Renal cortical epithelial cell (primary cell): ENCODE measurements around the gene CACNA2D4. TPM values are rescaled to one million over a fixed set of nuclear protein-coding genes. Genes with fewer than 3 reads are reported as not detected.

Source experiments
- DNase-seq: peaks from one replicate; pipeline ENCODE4 v3.0.0-alpha.2; 2011; ENCODE audit warnings: low read depth
- total RNA-seq: library from RNA; depleted of rRNA; stranded (reverse); fragments of >200 nt; gene quantifications from 2 replicates; pipeline ENCODE4 v1.2.3, GENCODE V29; 2014

The CACNA2D4 gene
- total RNA-seq, 1 donor from 2014 or later: 0.20 TPM

- no peak for DNase-seq
Measured at GRCh38 chr12:1778911-1779310, 139.5 kb downstream of the CACNA2D4 start.

GRCh38 chr12:1777798-1778197, 140.7 kb downstream of the CACNA2D4 start:
- peak; percentile 54 for DNase-seq

- peak; percentile 69 for DNase-seq
Measured at GRCh38 chr12:1776170-1776921, 142.1 kb downstream of the CACNA2D4 start.

- DNase-seq: peak; percentile 26
Measured at GRCh38 chr12:1773937-1774655, 144.4 kb downstream of the CACNA2D4 start.

GRCh38 chr12:1769809-1770494, 148.5 kb downstream of the CACNA2D4 start:
- DNase-seq: no peak

- DNase-seq: no peak
Measured at GRCh38 chr12:1768615-1769014, 149.8 kb downstream of the CACNA2D4 start.

GRCh38 chr12:1767407-1768090, 150.9 kb downstream of the CACNA2D4 start:
- DNase-seq: peak; percentile 21

GRCh38 chr12:1766110-1766509, 152.3 kb downstream of the CACNA2D4 start:
- no peak for DNase-seq

GRCh38 chr12:1763153-1763552, 155.3 kb downstream of the CACNA2D4 start:
- no peak for DNase-seq

GRCh38 chr12:1761857-1762256, 156.6 kb downstream of the CACNA2D4 start:
- DNase-seq: no peak

GRCh38 chr12:1760566-1761382, 157.7 kb downstream of the CACNA2D4 start:
- peak; percentile 95 for DNase-seq

- peak; percentile 57 for DNase-seq
Measured at GRCh38 chr12:1758887-1759286, 159.6 kb downstream of the CACNA2D4 start.

GRCh38 chr12:1758376-1758775, 160.1 kb downstream of the CACNA2D4 start:
- DNase-seq: no peak

- no peak for DNase-seq
Measured at GRCh38 chr12:1750300-1750699, 168.2 kb downstream of the CACNA2D4 start.

GRCh38 chr12:1749019-1749418, 169.4 kb downstream of the CACNA2D4 start:
- no peak for DNase-seq

- DNase-seq: no peak
Measured at GRCh38 chr12:1747609-1748008, 170.8 kb downstream of the CACNA2D4 start.

GRCh38 chr12:1744932-1745331, 173.5 kb downstream of the CACNA2D4 start:
- DNase-seq: no peak
